Breast epithelium (tissue), 3 donors: Measurements from ENCODE around the gene RXRG.
"Not testable (repeated sequence)": the region's sequence is repeated elsewhere in the genome, so short reads cannot be mapped to it uniquely, and the experiment has no call there.

Experiments
- CTCF ChIP-seq, 3 donors: fragments of 450-650 bp; IDR thresholded peaks; one replicate each; pipeline ENCODE4 v1.5.1; 2016 to 2017; ENCODE audit warnings: antibody characterized with exemption in 3 of 3, mild to moderate bottlenecking in 3 of 3, moderate library complexity in 3 of 3
- POLR2A ChIP-seq: fragments of 450-650 bp; IDR thresholded peaks from one replicate; pipeline ENCODE4 v1.6.1; 2016; ENCODE audit warnings: antibody characterized with exemption, mild to moderate bottlenecking, moderate library complexity

- TF ChIP-seq CTCF (IDR thresholded peaks at IDR 0.05); POLR2A: not testable (repeated sequence)
These were observed 14.8 kb upstream of the RXRG start for GRCh38 chr1:165459683-165460082.
